ENCODE measurements around the gene PPP2R3B. TPM values are rescaled to one million over a fixed set of nuclear protein-coding genes. Genes with fewer than 3 reads are reported as not detected.
"Not testable (repeated sequence)": the region's sequence is repeated elsewhere in the genome, so short reads cannot be mapped to it uniquely, and the experiment has no call there.

PPP2R3B gene
- total RNA-seq, 1 donor, result 6.0 TPM

GRCh38 chrX:420496-421223, 34.0 kb upstream of the PPP2R3B start:
- Histone ChIP-seq H3K4me1 (ENCODE audit: insufficient read depth, low read length) (no peaks in the 10 kb centered on the region), H3K4me3 (ENCODE audit: low read length) (no peak overlapping the region), H3K27me3 (ENCODE audit: insufficient read depth, low read length) (no peaks in the 10 kb centered on the region), H3K9me3 (ENCODE audit: low read depth, low read length) (no peaks in the 10 kb centered on the region)

DNA sequence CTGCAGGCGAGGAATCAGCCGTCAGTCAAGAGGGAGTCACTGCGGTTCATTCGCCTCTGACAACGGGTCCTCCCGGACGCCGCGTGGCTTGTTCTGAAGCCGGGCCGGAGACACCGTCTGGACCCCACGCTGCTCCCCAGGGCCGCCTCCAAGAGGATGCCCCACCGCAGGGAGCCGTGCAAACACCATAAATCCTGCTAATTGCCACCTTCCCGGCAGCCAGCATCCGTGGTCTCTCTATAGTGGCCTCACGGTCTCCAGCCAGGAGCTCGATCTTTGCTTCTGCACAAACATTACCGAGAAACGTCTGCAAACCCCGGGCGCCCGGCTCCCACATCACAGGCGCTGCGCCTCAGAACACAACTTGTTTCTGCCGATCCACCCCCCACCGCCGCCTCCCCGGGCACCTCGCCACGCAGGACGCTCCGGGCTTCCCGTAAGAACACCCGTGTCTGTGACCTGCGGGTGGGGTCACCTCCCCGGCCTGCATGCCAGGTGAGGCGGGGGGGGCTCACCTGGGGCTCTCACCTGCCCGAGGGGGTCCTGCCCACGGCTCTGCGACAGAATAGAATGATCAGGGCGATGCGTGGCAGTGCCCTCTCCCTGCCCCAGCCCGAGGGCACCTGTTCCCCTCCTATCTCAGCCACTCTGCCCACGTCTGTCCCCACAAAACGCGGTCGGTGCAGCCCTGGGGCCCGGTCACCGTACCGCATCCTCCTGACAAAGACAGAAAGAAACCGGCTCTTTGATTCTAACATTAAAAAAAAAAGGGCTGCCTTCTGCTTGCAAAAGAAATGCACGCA, 32.4 kb upstream of the PPP2R3B start:
- H3K9me3 ChIP-seq (ENCODE audit: low read depth, low read length), result no peaks in the 10 kb centered on the region
- no peaks in the 10 kb centered on the region for H3K27me3 ChIP-seq (ENCODE audit: insufficient read depth, low read length)
- H3K4me1 ChIP-seq (ENCODE audit: insufficient read depth, low read length), result no peaks in the 10 kb centered on the region
- H3K4me3 ChIP-seq (ENCODE audit: low read length), result no peak overlapping the region

GRCh38 chrX:415498-415897, 28.8 kb upstream of the PPP2R3B start:
- H3K4me1 ChIP-seq (ENCODE audit: insufficient read depth, low read length); H3K27me3 ChIP-seq (ENCODE audit: insufficient read depth, low read length); H3K4me3 ChIP-seq (ENCODE audit: low read length); H3K9me3 ChIP-seq (ENCODE audit: low read depth, low read length): not testable (repeated sequence)

DNA sequence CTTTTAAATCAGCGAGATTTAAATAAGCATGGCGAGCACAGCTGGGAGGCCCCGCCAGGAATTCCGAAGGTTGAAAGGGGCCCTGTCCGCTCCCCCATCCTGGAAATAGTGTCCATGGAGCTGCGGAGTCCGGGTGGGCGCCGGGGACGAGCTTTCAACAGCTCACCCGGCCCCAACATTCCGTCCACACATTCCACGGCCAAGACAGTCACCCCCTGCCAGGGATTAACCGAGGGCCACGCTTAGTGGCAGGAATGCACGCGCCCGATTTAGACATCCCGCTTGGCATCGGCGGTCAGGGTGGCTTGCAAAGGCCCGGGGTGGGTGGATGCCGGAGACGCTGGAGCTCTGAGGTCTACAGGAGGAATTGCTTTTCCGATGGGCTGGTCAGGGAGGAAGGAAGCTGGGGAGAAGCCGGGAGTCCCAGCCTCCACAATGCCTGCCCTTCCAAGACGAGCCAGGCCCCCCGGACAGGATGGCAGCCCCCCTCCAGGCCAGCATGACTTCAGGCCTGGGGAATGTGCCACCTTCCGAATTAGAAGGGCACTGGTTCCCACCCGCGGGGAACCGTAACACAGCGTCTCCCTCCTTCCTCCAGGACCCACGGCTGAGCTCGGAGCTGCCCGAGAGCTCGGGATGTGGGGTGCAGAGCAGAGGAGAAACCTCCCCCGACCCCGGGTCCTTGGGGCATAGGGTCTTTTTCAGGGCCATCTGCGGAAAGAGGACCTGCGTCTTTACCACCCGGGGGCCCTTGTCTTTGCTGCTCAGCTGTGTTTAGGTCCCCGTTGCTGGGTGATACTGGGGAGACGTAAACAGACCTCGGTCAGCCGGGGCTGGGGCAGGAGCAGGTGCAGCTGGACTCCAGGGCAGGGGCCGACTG, 26.9 kb upstream of the PPP2R3B start:
- Histone ChIP-seq H3K9me3 (ENCODE audit: low read depth, low read length) (no peaks in the 10 kb centered on the region), H3K4me1 (ENCODE audit: insufficient read depth, low read length) (no peaks in the 10 kb centered on the region), H3K4me3 (ENCODE audit: low read length) (no peak overlapping the region), H3K27me3 (ENCODE audit: insufficient read depth, low read length) (no peaks in the 10 kb centered on the region)

GRCh38 chrX:410296-410695, 23.6 kb upstream of the PPP2R3B start:
- Histone ChIP-seq H3K9me3 (ENCODE audit: low read depth, low read length) (no peaks in the 10 kb centered on the region), H3K4me1 (ENCODE audit: insufficient read depth, low read length) (no peaks in the 10 kb centered on the region), H3K4me3 (ENCODE audit: low read length) (no peak overlapping the region), H3K27me3 (ENCODE audit: insufficient read depth, low read length) (no peaks in the 10 kb centered on the region)

DNA sequence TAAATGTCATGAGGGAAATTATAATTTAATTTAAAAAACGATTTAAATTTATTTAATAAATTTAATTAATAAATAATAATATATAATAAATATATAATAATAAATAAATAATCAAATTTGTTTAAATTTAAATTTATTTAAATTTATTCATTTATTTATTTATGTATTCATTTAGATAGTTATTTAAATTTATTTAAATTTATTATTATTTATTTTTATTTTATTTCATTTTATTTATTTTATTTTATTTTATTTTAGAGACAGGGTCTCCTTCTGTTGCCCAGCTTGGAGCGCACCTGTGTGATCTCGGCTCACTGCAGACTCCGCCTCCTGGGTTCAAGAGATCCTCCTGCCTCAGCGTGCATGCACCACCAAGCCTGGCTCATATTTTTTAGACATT, 18.4 kb upstream of the PPP2R3B start:
- H3K9me3 ChIP-seq (ENCODE audit: low read depth, low read length), result no peaks in the 10 kb centered on the region
- no peak overlapping the region for H3K4me3 ChIP-seq (ENCODE audit: low read length)
- no peaks in the 10 kb centered on the region for H3K27me3 ChIP-seq (ENCODE audit: insufficient read depth, low read length)
- no peaks in the 10 kb centered on the region for H3K4me1 ChIP-seq (ENCODE audit: insufficient read depth, low read length)

DNA sequence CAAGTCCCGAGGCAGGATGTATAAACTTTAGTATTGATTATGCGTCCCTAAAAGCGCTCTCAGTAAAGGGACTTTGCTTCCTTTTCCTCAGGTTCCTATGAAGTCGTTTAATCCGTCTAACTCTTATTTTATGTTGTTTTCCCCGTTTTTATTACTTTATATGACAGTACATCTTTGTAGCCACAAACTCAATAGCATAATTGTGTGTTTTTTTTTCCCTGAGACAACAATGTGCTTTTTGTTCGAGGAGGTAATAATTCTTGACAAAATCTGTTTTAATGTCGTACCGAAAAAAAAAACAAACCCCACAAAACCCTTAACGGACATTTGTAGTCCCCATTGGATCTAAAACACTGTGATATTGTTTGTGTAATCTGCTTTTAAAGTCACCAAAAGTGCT, 17.9 kb upstream of the PPP2R3B start:
- Histone ChIP-seq H3K4me3 (ENCODE audit: low read length) (no peak overlapping the region), H3K27me3 (ENCODE audit: insufficient read depth, low read length) (no peaks in the 10 kb centered on the region), H3K4me1 (ENCODE audit: insufficient read depth, low read length) (no peaks in the 10 kb centered on the region)

DNA sequence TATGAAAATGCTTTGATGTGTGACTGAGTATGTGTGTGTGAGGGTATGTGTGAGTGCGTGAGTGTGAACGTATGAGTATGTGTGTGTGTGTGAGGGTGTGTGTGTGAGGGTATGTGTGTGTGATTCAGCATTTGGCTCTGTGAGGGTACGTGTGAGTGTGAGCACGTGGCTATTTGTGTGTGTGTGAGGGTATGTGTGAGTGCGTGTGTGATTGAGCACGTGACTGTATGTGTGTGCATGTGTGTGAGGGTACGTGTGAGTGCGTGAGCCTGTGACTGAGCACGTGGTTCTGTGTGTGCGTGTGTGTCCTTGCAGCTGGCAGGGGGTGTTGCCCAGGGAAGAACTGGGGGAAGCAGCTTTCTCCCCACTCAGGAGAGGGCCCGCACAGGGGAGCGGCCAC, 16.1 kb upstream of the PPP2R3B start:
- Histone ChIP-seq H3K4me1 (ENCODE audit: insufficient read depth, low read length) (no peaks in the 10 kb centered on the region), H3K27me3 (ENCODE audit: insufficient read depth, low read length) (no peaks in the 10 kb centered on the region), H3K4me3 (ENCODE audit: low read length) (no peak overlapping the region)

More for the DNA sequence above, 17.9 kb upstream of the PPP2R3B start:
- H3K9me3 ChIP-seq (ENCODE audit: low read depth, low read length), result no peaks in the 10 kb centered on the region

DNA sequence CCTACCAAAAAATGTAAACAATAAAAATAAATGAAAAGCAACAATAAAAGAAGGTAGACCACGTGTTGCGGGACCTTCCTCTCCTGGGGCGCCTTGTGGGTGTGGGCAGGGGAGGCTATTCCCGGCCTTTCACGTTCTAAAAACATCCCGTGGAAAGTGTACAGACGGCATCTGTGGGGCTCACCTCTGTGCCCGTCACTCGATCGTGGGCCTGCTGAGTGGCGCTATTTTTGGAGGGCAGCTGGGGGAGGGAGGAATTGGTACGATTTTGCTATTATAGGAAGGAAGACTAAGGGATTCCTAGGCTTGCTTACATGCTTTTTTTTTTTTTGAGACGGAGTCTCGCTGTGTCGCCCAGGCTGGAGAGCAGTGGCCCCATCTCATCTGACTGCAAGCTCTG, 13.6 kb upstream of the PPP2R3B start:
- H3K9me3 ChIP-seq (ENCODE audit: low read depth, low read length), result no peaks in the 10 kb centered on the region
- H3K27me3 ChIP-seq (ENCODE audit: insufficient read depth, low read length), result no peaks in the 10 kb centered on the region
- no peaks in the 10 kb centered on the region for H3K4me1 ChIP-seq (ENCODE audit: insufficient read depth, low read length)
- H3K4me3 ChIP-seq (ENCODE audit: low read length), result no peak overlapping the region

More for the DNA sequence above, 16.1 kb upstream of the PPP2R3B start:
- H3K9me3 ChIP-seq (ENCODE audit: low read depth, low read length), result no peaks in the 10 kb centered on the region

DNA sequence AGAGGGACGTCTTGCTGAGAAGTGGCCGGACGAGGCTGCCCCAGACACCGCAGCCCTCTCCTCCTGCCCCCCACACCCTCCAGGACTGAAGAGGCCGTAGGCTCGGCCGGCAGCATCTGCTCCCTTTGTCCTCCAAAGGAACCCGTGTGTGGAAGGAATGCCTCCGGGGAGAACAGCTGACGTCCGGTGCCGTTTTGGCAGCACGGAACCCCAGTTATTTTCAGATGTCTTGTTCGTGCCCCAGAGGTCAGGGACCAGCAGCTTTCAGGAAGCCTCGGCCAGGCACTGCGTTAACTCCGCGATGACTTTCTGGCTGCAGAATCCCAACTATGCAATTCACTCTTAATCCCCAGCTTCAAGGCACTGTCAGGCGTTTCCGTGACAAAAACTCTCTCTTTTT, 10.9 kb upstream of the PPP2R3B start:
- Histone ChIP-seq H3K4me1 (ENCODE audit: insufficient read depth, low read length) (no peaks in the 10 kb centered on the region), H3K27me3 (ENCODE audit: insufficient read depth, low read length) (no peaks in the 10 kb centered on the region), H3K4me3 (ENCODE audit: low read length) (no peak overlapping the region), H3K9me3 (ENCODE audit: low read depth, low read length) (no peaks in the 10 kb centered on the region)

- H3K4me1 ChIP-seq (ENCODE audit: insufficient read depth, low read length), result no peaks in the 10 kb centered on the region
- no peaks in the 10 kb centered on the region for H3K9me3 ChIP-seq (ENCODE audit: low read depth, low read length)
- H3K27me3 ChIP-seq (ENCODE audit: insufficient read depth, low read length), result no peaks in the 10 kb centered on the region
- no peak overlapping the region for H3K4me3 ChIP-seq (ENCODE audit: low read length)
Measured at GRCh38 chrX:394830-395229, 8.1 kb upstream of the PPP2R3B start.

- Histone ChIP-seq H3K4me1 (ENCODE audit: insufficient read depth, low read length) (peaks cover 4% of the 10 kb centered on the region), H3K9me3 (ENCODE audit: low read depth, low read length) (no peaks in the 10 kb centered on the region), H3K27me3 (ENCODE audit: insufficient read depth, low read length) (no peaks in the 10 kb centered on the region), H3K4me3 (ENCODE audit: low read length) (no peak overlapping the region)
Measured at GRCh38 chrX:392575-392846, 5.8 kb upstream of the PPP2R3B start.

GRCh38 chrX:391717-392574, 5.2 kb upstream of the PPP2R3B start:
- no peak overlapping the region for H3K4me3 ChIP-seq (ENCODE audit: low read length)
- H3K4me1 ChIP-seq (ENCODE audit: insufficient read depth, low read length), result peaks cover 5% of the 10 kb centered on the region
- no peaks in the 10 kb centered on the region for H3K9me3 ChIP-seq (ENCODE audit: low read depth, low read length)
- no peaks in the 10 kb centered on the region for H3K27me3 ChIP-seq (ENCODE audit: insufficient read depth, low read length)

GRCh38 chrX:390459-390858, 3.8 kb upstream of the PPP2R3B start:
- Histone ChIP-seq H3K4me1 (ENCODE audit: insufficient read depth, low read length) (peaks cover 14% of the 10 kb centered on the region), H3K27me3 (ENCODE audit: insufficient read depth, low read length) (no peaks in the 10 kb centered on the region), H3K9me3 (ENCODE audit: low read depth, low read length) (no peaks in the 10 kb centered on the region), H3K4me3 (ENCODE audit: low read length) (no peak overlapping the region)

All from mononuclear cell (primary cell).